OCI-LY7 (cell line): ENCODE measurements around the gene DHRS9. TPM values are rescaled to one million over a fixed set of nuclear protein-coding genes. Genes with fewer than 3 reads are reported as not detected.

Experiments used
- BruUV-seq: library from RNA; stranded (reverse); fragments of 400-500 nt; replicated peaks from 2 replicates; lab custom pipeline; 2021; lab: Mats Ljungman, UMichigan
- CTCF ChIA-PET: fragments of 300-600 bp; sonication (Branson Sonifier 250); formaldehyde crosslinking; loops from one replicate; lab custom pipeline; 2022; ENCODE audit warnings: antibody characterized with exemption; ENCODE audit not compliant: unreplicated experiment; lab: Charles Lee
- POLR2A ChIA-PET: fragments of 300-600 bp; sonication (Branson Sonifier 250); formaldehyde crosslinking; loops from one replicate; lab custom pipeline; 2022; ENCODE audit warnings: antibody characterized with exemption; lab: Charles Lee
- DNase-seq: peaks from one replicate; pipeline ENCODE4 v3.0.0-alpha.2; 2015; ENCODE audit warnings: low spot score
- H2AFZ ChIP-seq: fragments of 200-600 bp; sonication (generic), shearing (Covaris generic); 2 replicates; pipeline ENCODE4 v1.6.1; 2014; ENCODE audit warnings: mild to moderate bottlenecking, antibody characterized with exemption, low read length, moderate library complexity
- H3K27ac ChIP-seq: fragments of 200-600 bp; sonication (generic); 2 replicates; pipeline ENCODE4 v1.5.1; 2014; ENCODE audit warnings: mixed run types, low read depth, mild to moderate bottlenecking, moderate library complexity, low read length, inconsistent platforms; ENCODE audit not compliant: poor library complexity, severe bottlenecking
- H3K36me3 ChIP-seq: fragments of 200-600 bp; sonication (generic); 2 replicates; pipeline ENCODE4 v1.6.1; 2014; ENCODE audit warnings: mild to moderate bottlenecking, antibody characterized with exemption, low read length, moderate library complexity, mixed read lengths; ENCODE audit not compliant: insufficient read depth
- H3K4me1 ChIP-seq: fragments of 200-600 bp; sonication (generic); 2 replicates; pipeline ENCODE4 v1.5.1; 2014; ENCODE audit warnings: mild to moderate bottlenecking, low read length; ENCODE audit not compliant: insufficient read depth, poor library complexity, severe bottlenecking
- H3K4me2 ChIP-seq: fragments of 200-600 bp; sonication (generic); 2 replicates; pipeline ENCODE4 v1.6.1; 2014; ENCODE audit warnings: mild to moderate bottlenecking, low read length
- H3K4me3 ChIP-seq: fragments of 200-600 bp; sonication (generic); 2 replicates; pipeline ENCODE4 v1.5.1; 2014; ENCODE audit warnings: mild to moderate bottlenecking, low read depth, low read length; ENCODE audit not compliant: poor library complexity, severe bottlenecking
- H3K79me2 ChIP-seq: fragments of 200-600 bp; sonication (generic); 2 replicates; pipeline ENCODE4 v1.6.1; 2016; ENCODE audit warnings: low read depth, mild to moderate bottlenecking, low read length, moderate library complexity, mixed read lengths; ENCODE audit not compliant: insufficient read depth
- H3K9me2 ChIP-seq: fragments of 200-600 bp; sonication (generic); 2 replicates; pipeline ENCODE4 v1.6.1; 2016; ENCODE audit warnings: mild to moderate bottlenecking, low read length, mixed read lengths; ENCODE audit not compliant: insufficient read depth
- H3K9me3 ChIP-seq: fragments of 200-600 bp; sonication (generic); 2 replicates; pipeline ENCODE4 v1.6.1; 2014; ENCODE audit warnings: mild to moderate bottlenecking, mixed run types, low read length, mixed read lengths
- H4K20me1 ChIP-seq: fragments of 200-600 bp; sonication (generic); 2 replicates; pipeline ENCODE4 v1.6.1; 2014; ENCODE audit warnings: mild to moderate bottlenecking, antibody characterized with exemption, low read length, moderate library complexity, mixed read lengths; ENCODE audit not compliant: insufficient read depth
- CTCF ChIP-seq: fragments of 200-600 bp; sonication (generic); conservative IDR thresholded peaks from 2 replicates; pipeline ENCODE4 v1.5.1; 2014; ENCODE audit warnings: mild to moderate bottlenecking, antibody characterized with exemption, low read length, moderate library complexity, mixed read lengths
- EZH2phosphoT487 ChIP-seq: fragments of 200-600 bp; sonication (generic); IDR thresholded peaks from 2 replicates; pipeline ENCODE4 v1.6.1; 2018; ENCODE audit warnings: low read depth, borderline replicate concordance, mild to moderate bottlenecking, mixed run types, antibody characterized with exemption, low read length, moderate library complexity, mixed read lengths
- intact Hi-C: fragments of 100-400 bp; cut with micrococcal nuclease; formaldehyde crosslinking; loops from one replicate; pipeline ENCODE4 v1.10.0; 2022; ENCODE audit not compliant: unreplicated experiment
- total RNA-seq, 2 experiments: library from RNA; depleted of rRNA in 1 of 2; stranded (reverse); fragments of >200 nt in 1 of 2; shearing (Covaris generic) in 1 of 2; gene quantifications; 2 replicates each; pipeline ENCODE4 v1.2.3, GENCODE V29; 2014 to 2022

Gene DHRS9
- total RNA-seq, 2 experiments from 2014 or later: 0.59 TPM; not detected in 1

- intact Hi-C loops: no loop called here
- H3K27ac ChIP-seq: no peak overlapping the region
- no peak overlapping the region for H3K4me2 ChIP-seq
- TF ChIP-seq EZH2phosphoT487 (no peak), CTCF (no peak)
- H3K79me2 ChIP-seq: no peaks in the 10 kb centered on the region
- POLR2A ChIA-PET: no interaction called here
- no peak for DNase-seq
- H3K4me3 ChIP-seq: no peak overlapping the region
- H4K20me1 ChIP-seq: no peaks in the 10 kb centered on the region
- no peaks in the 10 kb centered on the region for H3K4me1 ChIP-seq
- no peak overlapping the region for H2AFZ ChIP-seq
- BruUV-seq: no TSS peak
- H3K9me2 ChIP-seq: no peaks in the 10 kb centered on the region
- CTCF ChIA-PET: no interaction called here
- no peaks in the 10 kb centered on the region for H3K9me3 ChIP-seq
- no peaks in the 10 kb centered on the region for H3K36me3 ChIP-seq
Observed at GRCh38 chr2:169036736-169037440, 32.5 kb upstream of the DHRS9 start.

- no TSS peak for BruUV-seq
- Histone ChIP-seq H3K4me2 (no peak overlapping the region), H3K27ac (no peak overlapping the region), H3K9me2 (no peaks in the 10 kb centered on the region), H3K4me1 (no peaks in the 10 kb centered on the region), H3K9me3 (0 out of 2 replicates have a peak, but pooled peaks cover 7% of the 10 kb centered on the region), H3K36me3 (no peaks in the 10 kb centered on the region), H2AFZ (no peak overlapping the region), H3K4me3 (no peak overlapping the region), H4K20me1 (no peaks in the 10 kb centered on the region), H3K79me2 (no peaks in the 10 kb centered on the region)
- DNase-seq: no peak
- TF ChIP-seq CTCF (no peak), EZH2phosphoT487 (no peak)
- CTCF ChIA-PET: no interaction called here
- POLR2A ChIA-PET: interaction anchor here (0.7 kb wide), 1 partner anchor 10 kb away, joined by 5 read pairs; no protein-coding TSS in a partner anchor
- intact Hi-C loops: no loop called here
Observed at GRCh38 chr2:169038338-169038757, 31.0 kb upstream of the DHRS9 start.

GRCh38 chr2:169039702-169040101 is 29.7 kb upstream of the DHRS9 start:
- POLR2A ChIA-PET: no interaction called here
- CTCF ChIA-PET: no interaction called here
- Histone ChIP-seq H2AFZ (no peak overlapping the region), H3K9me3 (0 out of 2 replicates have a peak, but pooled peaks cover 7% of the 10 kb centered on the region), H3K4me2 (no peak overlapping the region), H4K20me1 (no peaks in the 10 kb centered on the region), H3K79me2 (no peaks in the 10 kb centered on the region), H3K36me3 (no peaks in the 10 kb centered on the region), H3K27ac (no peak overlapping the region), H3K9me2 (no peaks in the 10 kb centered on the region), H3K4me1 (no peaks in the 10 kb centered on the region), H3K4me3 (no peak overlapping the region)
- no peak for TF ChIP-seq EZH2phosphoT487
- TF ChIP-seq CTCF: no peak
- intact Hi-C loops: no loop called here
- no peak for DNase-seq
- no TSS peak for BruUV-seq
